Panc1 (cell line): Measurements from ENCODE around the gene SHISAL2A.

Experiments
- CTCF ChIP-seq: fragments of 450-650 bp; IDR thresholded peaks from 2 replicates; pipeline ENCODE4 v1.5.1; 2017; ENCODE audit warnings: mild to moderate bottlenecking
- POLR2AphosphoS5 ChIP-seq: IDR thresholded peaks from 2 replicates; pipeline ENCODE4 v1.6.1; 2012; ENCODE audit warnings: mild to moderate bottlenecking, low read depth, low read length, moderate library complexity
- REST ChIP-seq, 2 experiments: IDR thresholded peaks; 2 replicates each; pipeline ENCODE4 v1.6.1; 2011 to 2012; ENCODE audit warnings: low read depth in 2 of 2, control low read depth in 1 of 2, low read length in 1 of 2, mild to moderate bottlenecking in 1 of 2, moderate library complexity in 1 of 2; ENCODE audit not compliant: insufficient read depth in 1 of 2
- SIN3A ChIP-seq: IDR thresholded peaks from 2 replicates; pipeline ENCODE4 v1.6.1; 2012; ENCODE audit warnings: low read depth, mild to moderate bottlenecking, low read length, moderate library complexity, borderline replicate concordance; ENCODE audit not compliant: insufficient read depth
- TCF7L2 ChIP-seq: IDR thresholded peaks from 2 replicates; pipeline ENCODE4 v1.6.1; 2011; ENCODE audit warnings: mild to moderate bottlenecking, low read depth, low read length, inconsistent platforms

GRCh38 chr1:52621950-52622349 lies 11.0 kb upstream of the SHISAL2A start:
- TF ChIP-seq CTCF (no peak), SIN3A (no peak), REST (IDR thresholded peaks at IDR 0.05; ENCODE audit: insufficient read depth in 1 of 2, low read depth in 2 of 2, low read length in 1 of 2) (no peak), POLR2AphosphoS5 (no peak), TCF7L2 (no peak)
